GM13977 (cell line): Measurements from ENCODE around the gene SRPK3.

Experiments used
- DNase-seq: peaks from one replicate; pipeline ENCODE4 v3.0.0; 2012; ENCODE audit warnings: low spot score
- CTCF ChIP-seq: IDR thresholded peaks from 2 replicates; pipeline ENCODE4 v1.5.1; 2012; ENCODE audit warnings: mild to moderate bottlenecking, control low read depth; ENCODE audit not compliant: insufficient read depth; ENCODE audit errors: extremely low read depth, missing control alignments
- in situ Hi-C: fragments of 300-500 bp; cut with MboI; formaldehyde crosslinking; loops from one replicate; pipeline ENCODE4 v1.12.0; 2022; ENCODE audit warnings: low sequenced_read_pairs, low pct_unique_long_range_greater_than_20kb, mixed read lengths, inconsistent platforms; ENCODE audit not compliant: unreplicated experiment

The SRPK3 gene

GRCh38 chrX:153764786-153765137, 16.1 kb upstream of the SRPK3 start:
- no peak for TF ChIP-seq CTCF
- in situ Hi-C loops, result no loop called here

GRCh38 chrX:153765138-153766079, 15.4 kb upstream of the SRPK3 start:
- DNase-seq, result peak; percentile 28
- in situ Hi-C loops, result no loop called here
- no peak for TF ChIP-seq CTCF

More at GRCh38 chrX:153764786-153765137, 16.1 kb upstream of the SRPK3 start:
- no peak for DNase-seq

GRCh38 chrX:153766098-153766817, 14.6 kb upstream of the SRPK3 start:
- peak; percentile 39 for DNase-seq
- TF ChIP-seq CTCF, result no peak
- in situ Hi-C loops, result no loop called here

GRCh38 chrX:153766871-153767673, 13.8 kb upstream of the SRPK3 start:
- in situ Hi-C loops, result no loop called here
- no peak for DNase-seq
- no peak for TF ChIP-seq CTCF

- in situ Hi-C loops, result no loop called here
- DNase-seq, result no peak
- TF ChIP-seq CTCF, result no peak
These were observed 13.2 kb upstream of the SRPK3 start for GRCh38 chrX:153767674-153768055.
